ENCODE results near the gene OVCH1. TPM values are rescaled to one million over a fixed set of nuclear protein-coding genes. Genes with fewer than 3 reads are reported as not detected.

The OVCH1 gene
- total RNA-seq, 1 experiment from 2014 or later = not detected

DNA sequence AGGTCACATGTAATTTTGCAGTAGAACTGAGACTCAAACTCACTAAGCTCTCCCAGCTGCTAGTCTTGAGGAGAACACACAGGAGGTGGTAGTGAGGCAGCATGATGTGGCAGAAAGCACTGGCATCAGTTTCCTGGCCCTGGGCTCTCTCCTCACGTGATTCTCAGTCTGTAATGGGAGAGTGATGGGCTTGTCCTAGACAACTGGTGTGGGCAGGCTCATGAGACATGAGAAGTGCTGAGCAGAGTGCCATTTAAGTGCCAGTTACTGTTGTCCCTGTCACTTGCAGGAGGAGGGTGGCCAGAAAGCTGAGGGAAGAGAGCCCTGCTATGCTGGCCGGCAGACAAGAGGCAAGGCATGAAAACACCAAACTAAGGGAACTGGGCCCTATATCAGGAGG is 48.5 kb upstream of the OVCH1 start:
- ATAC-seq (no peak; the same call in 1 of the 2 replicates), DNase-seq (ENCODE audit: low read depth, low spot score) (no peak)
- Histone ChIP-seq H3K36me3 (ENCODE audit: control insufficient read depth in 1 of 2, insufficient read depth in 2 of 2, low read length in 2 of 2) (no peaks in the 10 kb centered on the region), H3K4me1 (ENCODE audit: control insufficient read depth in 1 of 2, insufficient read depth in 2 of 2, low read length in 2 of 2) (no peaks in the 10 kb centered on the region), H3K27ac (ENCODE audit: low read depth, low read length) (no peak overlapping the region), H3K79me2 (ENCODE audit: insufficient read depth, low read length) (no peaks in the 10 kb centered on the region), H3K9me2 (ENCODE audit: insufficient read depth) (no peaks in the 10 kb centered on the region), H3K4me3 (replicated peaks in 1 of 2; ENCODE audit: low read depth in 1 of 2, low read length in 2 of 2) (no peak overlapping the region), H3K9me3 (ENCODE audit: control insufficient read depth in 1 of 2, insufficient read depth in 1 of 2, low read depth in 1 of 2, low read length in 2 of 2) (no peaks in the 10 kb centered on the region), H3K27me3 (ENCODE audit: insufficient read depth, low read length) (no peaks in the 10 kb centered on the region), H4K20me1 (ENCODE audit: insufficient read depth) (no peaks in the 10 kb centered on the region), H3K4me2 (ENCODE audit: low read length) (no peak overlapping the region), H3K9ac (ENCODE audit: low read length) (no peak overlapping the region), H2AFZ (ENCODE audit: low read depth, low read length, poor library complexity, severe bottlenecking) (no peak overlapping the region)
- RAD21 ChIA-PET (ENCODE audit: low non-redundant PET in 1 of 2, low total read pairs in 2 of 2, uncharacterized antibody in 2 of 2, unreplicated experiment in 2 of 2) = no interaction called here
- BruUV-seq (replicated peaks) = no TSS peak
- intact Hi-C loops (cut with micrococcal nuclease) = no loop called here
- TF ChIP-seq, protein P1, sequence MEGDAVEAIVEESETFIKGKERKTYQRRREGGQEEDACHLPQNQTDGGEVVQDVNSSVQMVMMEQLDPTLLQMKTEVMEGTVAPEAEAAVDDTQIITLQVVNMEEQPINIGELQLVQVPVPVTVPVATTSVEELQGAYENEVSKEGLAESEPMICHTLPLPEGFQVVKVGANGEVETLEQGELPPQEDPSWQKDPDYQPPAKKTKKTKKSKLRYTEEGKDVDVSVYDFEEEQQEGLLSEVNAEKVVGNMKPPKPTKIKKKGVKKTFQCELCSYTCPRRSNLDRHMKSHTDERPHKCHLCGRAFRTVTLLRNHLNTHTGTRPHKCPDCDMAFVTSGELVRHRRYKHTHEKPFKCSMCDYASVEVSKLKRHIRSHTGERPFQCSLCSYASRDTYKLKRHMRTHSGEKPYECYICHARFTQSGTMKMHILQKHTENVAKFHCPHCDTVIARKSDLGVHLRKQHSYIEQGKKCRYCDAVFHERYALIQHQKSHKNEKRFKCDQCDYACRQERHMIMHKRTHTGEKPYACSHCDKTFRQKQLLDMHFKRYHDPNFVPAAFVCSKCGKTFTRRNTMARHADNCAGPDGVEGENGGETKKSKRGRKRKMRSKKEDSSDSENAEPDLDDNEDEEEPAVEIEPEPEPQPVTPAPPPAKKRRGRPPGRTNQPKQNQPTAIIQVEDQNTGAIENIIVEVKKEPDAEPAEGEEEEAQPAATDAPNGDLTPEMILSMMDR (IDR thresholded peaks at IDR 0.05 in 2 of 3, conservative IDR thresholded peaks at IDR 0.05 in 1 of 3; ENCODE audit: borderline replicate concordance in 1 of 3, insufficient read depth in 1 of 3, low read depth in 2 of 3, low read length in 2 of 3) = peak in 1 of 3 experiments; percentile 11; a peak in 1 of 6 replicates
- no peak for TF ChIP-seq ZNF274 (IDR thresholded peaks at IDR 0.05; ENCODE audit: low read depth, low read length)
- CTCF ChIA-PET = no interaction called here
- POLR2A ChIA-PET = no interaction called here

DNA sequence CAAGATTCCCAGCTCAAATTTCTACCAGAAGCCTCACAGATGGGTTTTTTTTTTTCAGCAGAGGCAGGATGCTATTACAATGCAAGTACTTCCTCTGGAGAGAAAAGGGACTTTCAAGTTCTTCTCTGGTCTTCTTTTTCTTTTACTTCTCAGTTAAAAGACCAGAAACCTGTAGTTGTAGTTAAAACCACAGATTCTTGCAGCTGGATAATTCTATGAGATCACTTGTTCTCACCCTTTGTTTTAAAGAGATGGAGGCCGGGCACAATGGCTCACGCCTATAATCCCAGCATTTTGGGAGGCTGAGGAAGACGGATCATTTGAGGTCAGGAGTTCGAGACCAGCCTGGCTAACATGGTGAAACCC is 47.6 kb upstream of the OVCH1 start:
- BruUV-seq (replicated peaks) = no TSS peak
- intact Hi-C loops (cut with micrococcal nuclease) = no loop called here
- Histone ChIP-seq H3K27ac (ENCODE audit: low read depth, low read length) (no peak overlapping the region), H3K36me3 (ENCODE audit: control insufficient read depth in 1 of 2, insufficient read depth in 2 of 2, low read length in 2 of 2) (no peaks in the 10 kb centered on the region), H4K20me1 (ENCODE audit: insufficient read depth) (no peaks in the 10 kb centered on the region), H3K9ac (ENCODE audit: low read length) (no peak overlapping the region), H3K4me2 (ENCODE audit: low read length) (no peak overlapping the region), H3K27me3 (ENCODE audit: insufficient read depth, low read length) (no peaks in the 10 kb centered on the region), H3K9me2 (ENCODE audit: insufficient read depth) (no peaks in the 10 kb centered on the region), H2AFZ (ENCODE audit: low read depth, low read length, poor library complexity, severe bottlenecking) (no peak overlapping the region), H3K79me2 (ENCODE audit: insufficient read depth, low read length) (no peaks in the 10 kb centered on the region), H3K4me3 (replicated peaks in 1 of 2; ENCODE audit: low read depth in 1 of 2, low read length in 2 of 2) (no peak overlapping the region), H3K4me1 (ENCODE audit: control insufficient read depth in 1 of 2, insufficient read depth in 2 of 2, low read length in 2 of 2) (no peaks in the 10 kb centered on the region), H3K9me3 (ENCODE audit: control insufficient read depth in 1 of 2, insufficient read depth in 1 of 2, low read depth in 1 of 2, low read length in 2 of 2) (no peaks in the 10 kb centered on the region)
- DNase-seq (ENCODE audit: low read depth, low spot score) = no peak
- ChIA-PET RAD21 (ENCODE audit: low non-redundant PET in 1 of 2, low total read pairs in 2 of 2, uncharacterized antibody in 2 of 2, unreplicated experiment in 2 of 2) (no interaction called here), POLR2A (no interaction called here), CTCF (interaction anchor here (0.6 kb wide), 1 partner anchor 116 kb away, joined by 3 read pairs; no protein-coding TSS in a partner anchor)
- ATAC-seq = no peak
- TF ChIP-seq CEBPB (IDR thresholded peaks at IDR 0.05; ENCODE audit: low read depth) (no peak), FOSL1 (IDR thresholded peaks at IDR 0.05; ENCODE audit: low read depth) (no peak), POLR2AphosphoS5 (IDR thresholded peaks at IDR 0.05; ENCODE audit: low read depth, low read length) (no peak), EGR1 (IDR thresholded peaks at IDR 0.05; ENCODE audit: low read depth) (no peak), JUND (IDR thresholded peaks at IDR 0.05) (no peak), SP1 (IDR thresholded peaks at IDR 0.05; ENCODE audit: low read depth) (no peak), ZNF274 (IDR thresholded peaks at IDR 0.05; ENCODE audit: low read depth, low read length) (no peak), EZH2 (IDR thresholded peaks at IDR 0.05) (no peak), EZH2phosphoT487 (IDR thresholded peaks at IDR 0.05; ENCODE audit: borderline replicate concordance) (no peak), CBX3 (IDR thresholded peaks at IDR 0.05; ENCODE audit: low read depth) (no peak)
- TF ChIP-seq, protein P2, sequence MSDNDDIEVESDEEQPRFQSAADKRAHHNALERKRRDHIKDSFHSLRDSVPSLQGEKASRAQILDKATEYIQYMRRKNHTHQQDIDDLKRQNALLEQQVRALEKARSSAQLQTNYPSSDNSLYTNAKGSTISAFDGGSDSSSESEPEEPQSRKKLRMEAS (IDR thresholded peaks at IDR 0.05) = no peak
- TF ChIP-seq, protein P3, sequence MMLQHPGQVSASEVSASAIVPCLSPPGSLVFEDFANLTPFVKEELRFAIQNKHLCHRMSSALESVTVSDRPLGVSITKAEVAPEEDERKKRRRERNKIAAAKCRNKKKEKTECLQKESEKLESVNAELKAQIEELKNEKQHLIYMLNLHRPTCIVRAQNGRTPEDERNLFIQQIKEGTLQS (IDR thresholded peaks at IDR 0.05) = no peak
- TF ChIP-seq, protein P4, sequence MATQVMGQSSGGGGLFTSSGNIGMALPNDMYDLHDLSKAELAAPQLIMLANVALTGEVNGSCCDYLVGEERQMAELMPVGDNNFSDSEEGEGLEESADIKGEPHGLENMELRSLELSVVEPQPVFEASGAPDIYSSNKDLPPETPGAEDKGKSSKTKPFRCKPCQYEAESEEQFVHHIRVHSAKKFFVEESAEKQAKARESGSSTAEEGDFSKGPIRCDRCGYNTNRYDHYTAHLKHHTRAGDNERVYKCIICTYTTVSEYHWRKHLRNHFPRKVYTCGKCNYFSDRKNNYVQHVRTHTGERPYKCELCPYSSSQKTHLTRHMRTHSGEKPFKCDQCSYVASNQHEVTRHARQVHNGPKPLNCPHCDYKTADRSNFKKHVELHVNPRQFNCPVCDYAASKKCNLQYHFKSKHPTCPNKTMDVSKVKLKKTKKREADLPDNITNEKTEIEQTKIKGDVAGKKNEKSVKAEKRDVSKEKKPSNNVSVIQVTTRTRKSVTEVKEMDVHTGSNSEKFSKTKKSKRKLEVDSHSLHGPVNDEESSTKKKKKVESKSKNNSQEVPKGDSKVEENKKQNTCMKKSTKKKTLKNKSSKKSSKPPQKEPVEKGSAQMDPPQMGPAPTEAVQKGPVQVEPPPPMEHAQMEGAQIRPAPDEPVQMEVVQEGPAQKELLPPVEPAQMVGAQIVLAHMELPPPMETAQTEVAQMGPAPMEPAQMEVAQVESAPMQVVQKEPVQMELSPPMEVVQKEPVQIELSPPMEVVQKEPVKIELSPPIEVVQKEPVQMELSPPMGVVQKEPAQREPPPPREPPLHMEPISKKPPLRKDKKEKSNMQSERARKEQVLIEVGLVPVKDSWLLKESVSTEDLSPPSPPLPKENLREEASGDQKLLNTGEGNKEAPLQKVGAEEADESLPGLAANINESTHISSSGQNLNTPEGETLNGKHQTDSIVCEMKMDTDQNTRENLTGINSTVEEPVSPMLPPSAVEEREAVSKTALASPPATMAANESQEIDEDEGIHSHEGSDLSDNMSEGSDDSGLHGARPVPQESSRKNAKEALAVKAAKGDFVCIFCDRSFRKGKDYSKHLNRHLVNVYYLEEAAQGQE (IDR thresholded peaks at IDR 0.05; ENCODE audit: low read depth) = no peak

All from HCT116 (cell line).